SJSA1 (cell line): ENCODE data around the gene SPAG8. TPM values are rescaled to one million over a fixed set of nuclear protein-coding genes. Genes with fewer than 3 reads are reported as not detected.

Experiments
- DNase-seq, 2 experiments: peaks; one replicate each; pipeline ENCODE4 v3.0.0-alpha.2; 2015 to 2020; ENCODE audit warnings: low spot score in 2 of 2, low read depth in 1 of 2
- H3K27ac ChIP-seq: fragments of 250-450 bp; sonication (Bioruptor Pico); 2 replicates; pipeline ENCODE4 v1.5.1; 2020; ENCODE audit warnings: mild to moderate bottlenecking, moderate library complexity
- H3K27me3 ChIP-seq: fragments of 250-450 bp; sonication (Bioruptor Pico); replicated peaks from 2 replicates; pipeline ENCODE4 v1.5.1; 2020; ENCODE audit warnings: mild to moderate bottlenecking, moderate library complexity
- H3K36me3 ChIP-seq: fragments of 250-450 bp; sonication (Bioruptor Pico); 2 replicates; pipeline ENCODE4 v1.5.1; 2020; ENCODE audit warnings: mild to moderate bottlenecking
- H3K4me1 ChIP-seq: fragments of 250-450 bp; sonication (Bioruptor Pico); replicated peaks from 2 replicates; pipeline ENCODE4 v1.6.1; 2021; ENCODE audit warnings: mild to moderate bottlenecking
- H3K4me3 ChIP-seq: fragments of 250-450 bp; sonication (Bioruptor Pico); 2 replicates; pipeline ENCODE4 v1.5.1; 2020; ENCODE audit warnings: mild to moderate bottlenecking
- H3K9me3 ChIP-seq: fragments of 250-450 bp; sonication (Bioruptor Pico); replicated peaks from 2 replicates; pipeline ENCODE4 v1.5.1; 2020; ENCODE audit warnings: mild to moderate bottlenecking
- total RNA-seq: library from RNA; depleted of rRNA; stranded (reverse); fragments of >200 nt; shearing (Covaris generic); gene quantifications from 2 replicates; pipeline ENCODE4 v1.2.3, GENCODE V29; 2014; rRNA removed

Gene SPAG8
- total RNA-seq, 1 experiment from 2014 or later = 0.13 TPM

DNA sequence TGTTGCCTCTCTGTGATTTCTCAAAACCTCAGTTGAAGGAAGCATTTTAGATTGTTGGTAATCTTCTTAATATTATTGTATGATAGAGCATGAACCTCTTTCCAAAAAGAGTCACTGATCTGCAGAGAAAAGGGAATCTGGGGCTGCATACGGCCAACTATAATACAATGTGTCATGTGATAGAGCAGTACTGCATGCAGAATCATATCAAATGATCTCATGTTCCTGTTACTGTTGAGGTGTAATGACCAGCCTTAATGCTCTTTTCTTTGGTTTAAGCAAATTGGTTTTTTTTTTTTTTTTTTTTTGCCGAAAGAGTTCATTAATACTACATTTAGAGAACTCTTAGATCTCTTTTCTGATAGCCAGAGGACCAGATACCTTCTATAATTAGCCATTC is 45.1 kb downstream of the SPAG8 start:
- Histone ChIP-seq H3K9me3 (no peaks in the 10 kb centered on the region), H3K27me3 (no peaks in the 10 kb centered on the region), H3K36me3 (no peaks in the 10 kb centered on the region), H3K4me3 (no peak overlapping the region), H3K27ac (no peak overlapping the region), H3K4me1 (no peaks in the 10 kb centered on the region)
- DNase-seq = no peak

DNA sequence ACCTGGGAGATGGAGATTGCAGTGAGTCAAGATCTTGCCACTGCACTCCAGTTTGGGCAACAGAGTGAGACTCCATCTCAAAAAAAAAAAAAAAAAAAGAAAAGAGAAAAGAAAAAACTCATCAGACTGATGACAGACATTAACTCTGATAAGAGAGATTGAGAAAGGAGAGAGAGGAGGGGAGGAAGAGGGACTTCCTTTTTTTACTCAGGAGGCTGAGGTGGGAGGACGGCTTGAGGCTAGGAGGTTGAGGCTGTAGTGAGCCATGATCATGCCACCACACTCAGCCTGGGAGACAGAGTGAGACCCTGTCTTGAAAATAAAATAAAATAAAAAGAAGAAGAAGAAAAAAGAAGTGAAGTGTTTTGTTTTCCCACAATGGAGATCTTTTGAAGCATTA is 48.3 kb downstream of the SPAG8 start:
- Histone ChIP-seq H3K27me3 (no peaks in the 10 kb centered on the region), H3K9me3 (no peaks in the 10 kb centered on the region), H3K4me3 (no peak overlapping the region), H3K36me3 (no peaks in the 10 kb centered on the region), H3K27ac (no peak overlapping the region), H3K4me1 (no peaks in the 10 kb centered on the region)
- no peak for DNase-seq

DNA sequence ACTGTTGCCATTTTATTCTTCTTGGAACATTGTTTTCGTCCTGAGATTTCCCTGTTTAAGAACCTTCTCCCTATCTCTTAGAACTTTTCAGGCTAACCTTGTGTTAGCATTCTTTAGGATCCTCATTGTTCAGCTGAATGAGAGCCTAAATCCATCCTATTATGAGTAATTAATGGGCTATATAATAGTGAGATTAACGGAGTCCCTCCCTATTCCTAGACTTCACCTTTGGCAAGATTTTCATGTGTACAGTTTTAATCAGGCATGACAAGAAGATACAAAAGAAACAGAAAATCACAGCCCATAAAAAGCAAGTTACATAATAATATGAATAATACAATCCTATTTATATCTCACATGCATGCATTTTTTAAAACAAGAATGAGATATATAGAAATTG is 48.9 kb downstream of the SPAG8 start:
- Histone ChIP-seq H3K9me3 (no peaks in the 10 kb centered on the region), H3K4me1 (no peaks in the 10 kb centered on the region), H3K36me3 (no peaks in the 10 kb centered on the region), H3K27ac (no peak overlapping the region), H3K4me3 (no peak overlapping the region), H3K27me3 (no peaks in the 10 kb centered on the region)
- DNase-seq = no peak

DNA sequence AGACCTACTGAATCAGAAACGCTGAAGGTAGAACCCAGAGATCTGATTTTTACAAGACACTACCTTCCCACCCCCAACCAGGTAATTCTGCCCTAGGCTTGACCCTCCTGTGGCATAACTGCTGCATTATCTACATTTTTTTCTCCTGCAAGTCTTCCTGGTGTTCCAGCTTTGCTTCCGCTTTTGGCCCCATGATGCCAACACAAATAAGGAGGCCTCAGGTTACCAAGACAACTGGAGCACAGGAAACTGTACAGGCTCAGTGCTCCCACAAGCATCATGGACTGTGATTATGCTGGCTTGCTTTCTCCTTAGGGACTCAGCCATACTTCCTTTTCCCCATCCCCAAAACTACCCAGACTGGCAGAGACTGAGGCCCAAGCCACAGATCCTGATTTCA is 51.4 kb downstream of the SPAG8 start:
- Histone ChIP-seq H3K27me3 (no peaks in the 10 kb centered on the region), H3K4me3 (no peak overlapping the region), H3K27ac (no peak overlapping the region), H3K9me3 (no peaks in the 10 kb centered on the region), H3K4me1 (no peaks in the 10 kb centered on the region), H3K36me3 (no peaks in the 10 kb centered on the region)
- peak in 1 of 2 experiments; percentile 2 for DNase-seq

DNA sequence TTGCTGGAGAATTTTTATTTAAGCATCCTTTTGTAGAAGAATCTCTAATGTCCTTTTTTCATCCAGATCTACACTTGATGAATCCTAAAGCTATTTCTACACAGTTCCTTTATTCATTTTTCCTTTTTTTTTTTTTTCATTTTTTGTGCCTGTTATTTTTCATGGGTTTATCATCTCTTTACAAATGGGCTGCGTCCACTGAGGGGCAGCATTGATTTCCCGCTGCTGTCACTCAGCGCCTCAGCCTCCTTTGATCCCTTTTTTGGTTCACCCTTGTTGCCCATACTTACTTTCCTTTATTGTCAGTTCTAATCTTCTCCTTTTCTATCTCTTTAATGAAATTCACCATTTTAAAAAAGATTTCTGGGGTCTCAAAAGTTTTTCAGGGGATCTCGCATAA is 52.3 kb downstream of the SPAG8 start:
- Histone ChIP-seq H3K27ac (no peak overlapping the region), H3K27me3 (no peaks in the 10 kb centered on the region), H3K4me3 (no peak overlapping the region), H3K4me1 (no peaks in the 10 kb centered on the region), H3K36me3 (no peaks in the 10 kb centered on the region), H3K9me3 (no peaks in the 10 kb centered on the region)
- no peak for DNase-seq

Other genes starting within 250 kb of the SPAG8 start
- 1.2 and 5.2 TPM in 2 replicates for gene TESK1, start 207.0 kb downstream of the SPAG8 start, total RNA-seq
- not detected in 2 replicates for gene CD72, start 193.8 kb downstream of the SPAG8 start, total RNA-seq
- not detected in 2 replicates for gene SIT1, start 161.3 kb downstream of the SPAG8 start, total RNA-seq
- gene RMRP, start 154.2 kb downstream of the SPAG8 start, total RNA-seq = 432 and 826 TPM in 2 replicates
- gene CCDC107, start 154.0 kb downstream of the SPAG8 start, total RNA-seq = 2.8 and 7.9 TPM in 2 replicates
- gene ARHGEF39, start 147.1 kb downstream of the SPAG8 start, total RNA-seq = 0.41 and 1.9 TPM in 2 replicates
- gene CA9, start 138.3 kb downstream of the SPAG8 start, total RNA-seq = not detected in 2 replicates
- gene TPM2, start 122.3 kb downstream of the SPAG8 start, total RNA-seq = 823 and 1,421 TPM in 2 replicates
- gene TLN1, start 80.1 kb downstream of the SPAG8 start, total RNA-seq = 137 and 213 TPM in 2 replicates
- 39.2 and 86.7 TPM in 2 replicates for gene CREB3, start 79.6 kb downstream of the SPAG8 start, total RNA-seq
- gene GBA2, start 63.0 kb downstream of the SPAG8 start, total RNA-seq = 15.5 and 16.0 TPM in 2 replicates
- 5.2 and 7.4 TPM in 2 replicates for gene RGP1, start 63.0 kb downstream of the SPAG8 start, total RNA-seq
- not detected in 2 replicates for gene MSMP, start 58.0 kb downstream of the SPAG8 start, total RNA-seq
- 1.5 and 3.9 TPM in 2 replicates for gene NPR2, start 20.7 kb downstream of the SPAG8 start, total RNA-seq
- 21.4 and 41.3 TPM in 2 replicates for gene HINT2, start 2.8 kb upstream of the SPAG8 start, total RNA-seq
- gene FAM221B, start 16.5 kb upstream of the SPAG8 start, total RNA-seq = not detected in 2 replicates
- 1.4 and 2.8 TPM in 2 replicates for gene TMEM8B, start 17.0 kb upstream of the SPAG8 start, total RNA-seq
- gene OR13J1, start 58.1 kb upstream of the SPAG8 start, total RNA-seq = not detected in 2 replicates
- gene HRCT1, start 93.9 kb upstream of the SPAG8 start, total RNA-seq = 0.63 TPM in 1 of 2 replicates, not detected in the other
- gene SPAAR, start 97.2 kb upstream of the SPAG8 start, total RNA-seq = not detected in 2 replicates
- gene OR2S2, start 145.9 kb upstream of the SPAG8 start, total RNA-seq = not detected in 2 replicates
- gene RECK, start 224.7 kb upstream of the SPAG8 start, total RNA-seq = 10.2 and 13.9 TPM in 2 replicates